NCI-H2227 (cell line): Measurements from ENCODE around the gene MS4A4E.
A peak's percentile ranks its signal among the peaks of the same experiment; 100 is the strongest.
"Not testable (repeated sequence)": the region's sequence is repeated elsewhere in the genome, so short reads cannot be mapped to it uniquely, and the experiment has no call there.

Source experiments
- DNase-seq: peaks from one replicate; lab custom pipeline; 2025; ENCODE audit not compliant: unreplicated experiment; lab: John Stamatoyannopoulos, UW

The MS4A4E gene

DNA sequence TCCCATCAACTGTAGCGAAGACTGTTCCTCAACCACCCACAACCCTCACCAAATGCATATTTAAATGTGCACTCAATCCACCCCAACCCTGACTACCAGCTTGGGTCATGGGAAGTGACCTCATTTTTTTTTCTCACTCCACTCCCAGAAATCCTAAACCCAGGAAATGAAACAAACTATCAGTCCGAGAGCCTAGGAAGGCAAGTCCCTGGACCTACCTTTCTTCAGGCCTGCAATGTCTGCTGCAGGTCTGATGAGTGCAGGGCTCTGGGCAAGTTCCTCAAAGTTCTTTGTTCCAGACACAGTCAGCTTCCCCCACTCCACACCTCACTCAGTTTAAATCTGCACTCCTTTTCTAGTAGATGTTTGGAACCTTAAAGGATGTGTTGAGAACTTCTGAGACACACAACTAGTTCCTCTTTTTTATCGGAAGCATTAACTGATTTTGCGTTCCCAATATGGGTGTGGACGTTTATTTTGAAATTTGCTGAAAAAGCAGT lies at the start of gene MS4A4E:
Gene MS4A4E (minus strand): TSS at position 398 of the 500 bp plus-strand sequence. CDS start 13,082 bp downstream, outside the sequence.
- DNase-seq, result no peak

DNA sequence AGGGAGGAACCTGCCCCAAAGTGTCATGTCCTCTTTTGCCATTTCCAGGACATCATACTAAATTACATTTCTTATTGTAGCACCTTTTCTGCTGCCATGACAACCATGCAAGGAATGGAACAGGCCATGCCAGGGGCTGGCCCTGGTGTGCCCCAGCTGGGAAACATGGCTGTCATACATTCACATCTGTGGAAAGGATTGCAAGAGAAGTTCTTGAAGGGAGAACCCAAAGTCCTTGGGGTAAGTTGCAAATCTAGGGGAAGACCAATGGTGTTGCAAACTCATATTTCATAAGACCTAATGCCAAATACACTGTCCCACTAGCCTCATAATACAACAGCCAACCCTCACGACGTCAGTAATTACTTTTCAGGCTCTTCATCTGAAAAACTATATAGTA lies 49.2 kb upstream of the MS4A4E start:
- no peak for DNase-seq

GRCh38 chr11:60288531-60288930 lies 45.6 kb upstream of the MS4A4E start:
- no peak for DNase-seq

- DNase-seq, result not testable (repeated sequence)
Observed at GRCh38 chr11:60285411-60286126, 42.6 kb upstream of the MS4A4E start.

- DNase-seq, result no peak
Observed at GRCh38 chr11:60282286-60282685, 39.3 kb upstream of the MS4A4E start.

DNA sequence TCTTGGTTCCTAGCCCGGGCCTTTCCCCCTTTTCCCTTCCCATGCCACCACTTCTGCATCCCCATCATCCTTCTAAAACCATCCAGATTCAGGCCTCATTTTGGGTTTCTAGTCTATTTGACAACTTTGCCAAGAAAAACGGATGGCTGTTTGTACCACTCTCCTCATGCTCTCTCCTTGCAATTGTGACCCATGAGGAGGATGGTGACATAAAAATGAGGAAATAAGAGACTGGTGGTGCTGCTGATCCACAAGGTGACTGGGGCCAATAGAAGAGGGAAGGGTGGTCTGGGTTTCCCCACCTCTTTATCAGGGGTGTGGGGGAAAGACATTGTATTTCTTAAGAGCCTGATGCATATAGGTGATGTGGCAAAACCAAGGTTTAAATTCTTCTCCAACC lies 38.5 kb upstream of the MS4A4E start:
- DNase-seq, result no peak

DNA sequence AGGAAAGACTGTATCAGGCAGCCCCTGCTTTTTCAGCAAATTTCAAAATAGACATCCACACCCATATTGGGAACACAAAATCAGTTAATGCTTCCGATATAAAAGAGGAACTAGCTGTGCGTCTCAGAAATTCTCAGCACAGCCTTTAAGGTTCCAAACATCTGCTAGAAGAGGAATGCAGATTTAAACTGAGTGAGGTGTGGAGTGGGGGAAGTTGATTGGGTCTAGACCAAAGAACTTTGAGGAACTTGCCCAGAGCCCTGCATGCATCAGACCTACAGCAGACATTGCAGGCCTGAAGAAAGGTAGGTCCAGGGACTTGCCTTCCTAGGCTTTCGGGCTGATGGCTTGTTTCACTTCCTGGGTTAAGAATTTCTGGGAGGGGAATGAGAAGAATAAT lies 37.5 kb upstream of the MS4A4E start, which contains the start of gene MS4A4A:
Gene MS4A4A (plus strand): TSS at position 255 of the 400 bp plus-strand sequence. CDS start 10 bp downstream, at position 265.
- no peak for DNase-seq

DNA sequence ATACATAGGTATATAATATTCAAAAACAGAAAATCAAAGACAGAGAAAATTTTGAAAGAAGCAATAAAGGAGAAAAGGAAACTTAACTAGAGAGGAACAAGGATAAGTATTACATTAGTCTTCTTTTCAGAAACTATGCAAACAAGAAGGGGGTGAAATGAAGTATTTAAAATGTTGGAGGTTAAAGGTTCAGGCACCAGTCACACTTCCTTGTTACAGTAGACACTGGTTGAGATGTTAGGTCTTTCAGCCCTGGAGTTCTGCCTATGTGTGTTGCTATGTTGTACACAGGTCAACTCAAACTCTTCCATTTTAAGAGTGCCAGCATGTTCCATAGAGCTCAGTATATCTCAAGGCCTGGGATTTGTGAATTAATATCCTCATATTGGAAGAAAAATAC lies 31.5 kb upstream of the MS4A4E start:
- no peak for DNase-seq

- peak; percentile 1 for DNase-seq
Observed at GRCh38 chr11:60265373-60266214, 22.7 kb upstream of the MS4A4E start.

DNA sequence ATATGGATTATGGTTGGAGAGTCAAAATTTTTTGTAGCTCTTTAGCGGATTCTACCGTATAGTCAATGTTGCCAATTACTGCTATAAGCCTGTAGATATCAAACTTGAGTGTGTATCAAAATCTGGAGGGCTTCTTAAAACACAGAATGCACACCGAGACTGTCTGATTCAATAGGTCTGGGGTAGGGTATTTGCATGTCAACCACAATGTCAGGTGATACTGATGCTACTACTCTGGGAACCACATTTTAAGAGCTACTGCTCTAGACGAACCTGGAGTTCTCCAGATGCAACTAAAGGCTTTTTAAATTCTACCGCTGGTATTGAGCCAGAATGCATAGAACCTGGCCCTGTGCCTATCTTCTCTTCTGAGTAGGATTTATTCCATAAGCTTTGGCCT lies 21.7 kb upstream of the MS4A4E start:
- no peak for DNase-seq

GRCh38 chr11:60263402-60263801 lies 20.5 kb upstream of the MS4A4E start:
- DNase-seq, result no peak

DNA sequence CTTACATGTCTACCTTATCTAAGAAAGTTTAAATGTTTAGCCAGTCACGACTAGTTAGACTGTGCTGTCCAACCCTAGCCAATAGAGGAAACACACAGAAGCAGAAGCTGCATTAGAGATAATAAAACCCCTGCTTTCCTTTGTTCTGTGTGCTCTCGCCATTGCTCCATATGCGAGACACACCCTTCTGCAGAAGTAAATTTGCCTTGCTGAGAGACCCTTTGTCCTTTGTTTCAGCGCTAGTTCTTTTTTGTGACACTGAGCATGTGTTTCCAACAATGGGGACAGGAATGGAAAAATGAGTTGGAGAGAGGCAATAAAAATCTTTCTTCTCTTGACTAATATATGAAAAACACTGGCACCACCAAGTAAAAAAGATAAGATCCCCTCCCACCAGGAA lies 18.1 kb upstream of the MS4A4E start:
- DNase-seq, result no peak

DNA sequence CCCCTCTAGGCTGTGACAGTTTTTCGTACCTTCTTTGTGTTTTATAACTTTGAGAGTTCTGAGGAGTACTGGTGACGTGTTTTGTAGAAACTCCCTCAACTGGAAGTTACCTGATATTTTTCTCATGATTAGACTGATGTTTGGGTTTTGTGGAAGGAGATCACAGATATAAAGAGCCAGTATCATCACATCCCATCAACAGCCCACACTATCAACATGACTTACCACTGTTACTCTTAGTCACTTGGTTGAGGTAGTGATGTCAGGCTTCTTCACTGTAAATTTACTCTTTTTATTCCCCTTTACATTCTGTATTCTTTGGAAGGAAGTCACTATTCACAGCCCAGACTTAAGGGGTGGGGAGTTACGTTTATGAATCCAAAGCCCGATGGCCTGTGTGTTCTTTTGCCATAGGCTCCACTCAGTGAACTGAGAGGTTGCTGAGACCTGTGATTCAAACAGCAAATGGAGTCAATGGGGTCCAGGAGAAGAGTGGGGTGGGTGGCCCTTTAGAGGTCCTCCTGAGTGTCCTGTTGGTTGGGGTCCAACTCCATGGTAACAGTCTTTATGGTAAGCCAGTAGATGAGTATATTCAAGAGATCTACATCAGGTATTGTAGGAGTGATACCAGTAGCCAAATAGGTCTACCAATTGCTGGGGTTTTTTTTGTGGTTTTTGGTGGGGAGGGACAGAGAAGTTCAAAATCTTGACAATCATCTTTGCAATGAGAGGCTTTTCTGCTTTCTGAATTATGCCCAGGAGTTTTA lies 15.2 kb upstream of the MS4A4E start:
- no peak for DNase-seq

GRCh38 chr11:60252213-60253108 lies 9.5 kb upstream of the MS4A4E start:
- DNase-seq, result no peak

GRCh38 chr11:60251485-60252212 lies 8.7 kb upstream of the MS4A4E start:
- no peak for DNase-seq

GRCh38 chr11:60241786-60242185 lies 1.2 kb downstream of the MS4A4E start:
- DNase-seq, result no peak

DNA sequence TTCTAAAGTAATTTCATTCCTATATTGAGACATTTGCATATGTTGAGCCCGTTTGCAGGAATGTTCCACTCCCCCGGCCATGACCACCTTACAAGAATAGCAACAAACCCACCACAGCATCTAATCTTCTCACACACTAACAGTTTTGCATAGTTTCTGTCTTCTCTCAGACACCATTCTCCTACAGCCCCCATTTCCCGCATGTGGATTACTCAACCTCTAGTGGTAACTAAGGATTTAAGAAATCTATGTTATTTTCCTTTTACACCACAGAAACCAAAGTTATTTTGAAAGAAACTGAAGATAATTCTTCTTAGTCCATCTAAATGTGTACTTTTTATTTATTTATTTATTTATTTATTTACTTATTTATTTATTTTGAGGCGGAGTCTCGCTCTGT lies 2.3 kb downstream of the MS4A4E start:
- DNase-seq, result no peak

DNA sequence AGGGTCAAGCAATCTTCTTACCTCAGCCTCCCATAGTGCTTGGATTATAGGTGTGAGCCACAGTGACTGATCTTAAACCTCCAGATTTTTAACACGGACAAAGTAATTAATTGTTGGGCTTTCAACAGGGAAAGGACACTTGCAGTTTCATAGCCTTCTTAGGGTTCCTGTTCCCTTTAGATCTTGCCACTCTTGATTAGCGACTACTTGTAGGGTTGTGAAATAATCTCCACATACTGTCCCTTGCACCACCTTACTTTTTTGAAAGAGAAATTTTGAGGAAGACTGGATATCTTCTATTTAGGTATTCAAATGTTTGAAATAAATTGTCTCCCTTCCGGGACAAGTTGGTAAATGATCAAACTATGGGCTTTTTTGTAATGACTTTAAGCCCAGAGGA lies 7.6 kb downstream of the MS4A4E start:
- no peak for DNase-seq

DNA sequence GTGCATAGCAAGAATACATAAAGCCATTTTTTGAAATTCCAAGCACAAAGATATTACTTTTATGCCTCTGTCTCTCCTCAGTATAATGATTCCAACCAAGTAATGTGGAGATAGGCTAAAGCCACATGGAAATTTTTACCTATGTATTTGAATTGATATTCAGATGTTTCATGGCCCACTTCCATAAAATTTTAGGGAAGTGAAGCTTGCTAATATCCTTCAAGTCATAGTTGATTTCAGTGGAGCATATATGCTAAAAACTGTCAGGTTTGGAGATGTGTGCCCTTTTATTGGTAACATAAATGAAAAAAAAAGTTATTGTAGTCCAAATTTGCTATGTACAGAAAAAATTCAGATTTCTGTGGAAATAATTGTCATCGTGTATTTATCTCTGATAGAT lies 12.3 kb downstream of the MS4A4E start:
- no peak for DNase-seq

- DNase-seq, result no peak
Observed at GRCh38 chr11:60222141-60222540, 20.8 kb downstream of the MS4A4E start.
